HCT116 (cell line): ENCODE measurements around the gene DNMT3L. TPM values are rescaled to one million over a fixed set of nuclear protein-coding genes. Genes with fewer than 3 reads are reported as not detected.

ENCODE experiments used
- ATAC-seq: fragments of 200-7000 bp; cut with Tn5 transposase; 2 replicates; pipeline ENCODE4 v1.9.1; 2020; ENCODE audit warnings: mild to moderate bottlenecking, moderate library complexity
- BruUV-seq: library from RNA; stranded (reverse); fragments of 400-500 nt; replicated peaks from 2 replicates; lab custom pipeline; 2021; lab: Mats Ljungman, UMichigan
- CTCF ChIA-PET: fragments of 300-600 bp; sonication (Branson Sonifier 250); formaldehyde crosslinking; loops from one replicate; lab custom pipeline; 2021; ENCODE audit warnings: antibody characterized with exemption; lab: Charles Lee
- POLR2A ChIA-PET: fragments of 300-600, 350-600 bp; sonication (Branson Sonifier 250); formaldehyde crosslinking; loops from one replicate; lab custom pipeline; 2021; ENCODE audit warnings: antibody characterized with exemption; lab: Charles Lee
- RAD21 ChIA-PET, 2 experiments: fragments of 300-600 bp; sonication (Branson Sonifier 250); formaldehyde crosslinking; loops; one replicate each; lab custom pipeline; 2023; ENCODE audit warnings: low total read pairs in 2 of 2; ENCODE audit not compliant: uncharacterized antibody in 2 of 2, unreplicated experiment in 2 of 2, low non-redundant PET in 1 of 2; lab: Charles Lee
- DNase-seq: peaks from one replicate; pipeline ENCODE4 v3.0.0-alpha.2; 2010; ENCODE audit warnings: low read depth, low spot score
- H2AFZ ChIP-seq: fragments of 200-600 bp; shearing (Covaris generic), sonication (generic); 2 replicates; pipeline ENCODE4 v1.6.1; 2017; ENCODE audit warnings: low read depth, mixed run types, mixed read lengths, antibody characterized with exemption, low read length; ENCODE audit not compliant: poor library complexity, severe bottlenecking
- H3K27ac ChIP-seq: 2 replicates; pipeline ENCODE4 v1.5.1; 2012; ENCODE audit warnings: low read depth, low read length
- H3K27me3 ChIP-seq: fragments of 200-600 bp; sonication (generic); 2 replicates; pipeline ENCODE4 v1.6.1; 2016; ENCODE audit warnings: mixed run types, low read length, mixed read lengths; ENCODE audit not compliant: insufficient read depth
- H3K36me3 ChIP-seq, 2 experiments: fragments of 200-500 bp in 1 of 2; fragments of 200-600 bp in 1 of 2; sonication (Bioruptor generic) in 1 of 2; sonication (generic) in 1 of 2; 2 replicates each; pipeline versions ENCODE4 v1.5.1 to v1.6.1; 2014 to 2016; ENCODE audit warnings: low read length in 2 of 2, inconsistent platforms in 1 of 2, mixed read lengths in 1 of 2, mixed run types in 1 of 2; ENCODE audit not compliant: insufficient read depth in 2 of 2, control insufficient read depth in 1 of 2
- H3K4me1 ChIP-seq, 2 experiments: fragments of 200-600 bp in 1 of 2; sonication (generic) in 1 of 2; 2 replicates each; pipeline versions ENCODE4 v1.5.1 to v1.6.1; 2012 to 2017; ENCODE audit warnings: low read length in 2 of 2, inconsistent platforms in 1 of 2, mild to moderate bottlenecking in 1 of 2, mixed read lengths in 1 of 2, mixed run types in 1 of 2, moderate library complexity in 1 of 2; ENCODE audit not compliant: insufficient read depth in 2 of 2, control insufficient read depth in 1 of 2
- H3K4me2 ChIP-seq: fragments of 200-600 bp; sonication (generic); 2 replicates; pipeline ENCODE4 v1.6.1; 2017; ENCODE audit warnings: mixed run types, low read length, mixed read lengths
- H3K4me3 ChIP-seq, 2 experiments: fragments of 200-600 bp in 1 of 2; sonication (generic) in 1 of 2; replicated peaks in 1 of 2; 2 replicates each; pipeline ENCODE4 v1.5.1; 2011 to 2016; ENCODE audit warnings: low read length in 2 of 2, control low read depth in 1 of 2, low read depth in 1 of 2, mild to moderate bottlenecking in 1 of 2, mixed read lengths in 1 of 2, mixed run types in 1 of 2
- H3K79me2 ChIP-seq: fragments of 200-600 bp; sonication (generic); 2 replicates; pipeline ENCODE4 v1.6.1; 2017; ENCODE audit warnings: mild to moderate bottlenecking, mixed run types, low read length, moderate library complexity, mixed read lengths; ENCODE audit not compliant: insufficient read depth
- H3K9ac ChIP-seq: fragments of 200-600 bp; sonication (generic); 2 replicates; pipeline ENCODE4 v1.6.1; 2016; ENCODE audit warnings: low read length, mixed read lengths
- H3K9me2 ChIP-seq: fragments of 200-600 bp; sonication (generic), shearing (Covaris generic); 2 replicates; pipeline ENCODE4 v1.6.1; 2017; ENCODE audit warnings: mixed run types, mild to moderate bottlenecking, moderate library complexity; ENCODE audit not compliant: insufficient read depth
- H3K9me3 ChIP-seq, 2 experiments: fragments of 200-500 bp in 1 of 2; fragments of 200-600 bp in 1 of 2; sonication (Bioruptor generic) in 1 of 2; sonication (generic) in 1 of 2; 2 replicates each; pipeline ENCODE4 v1.6.1; 2014 to 2017; ENCODE audit warnings: low read length in 2 of 2, mixed read lengths in 2 of 2, inconsistent platforms in 1 of 2, low read depth in 1 of 2, mild to moderate bottlenecking in 1 of 2, mixed run types in 1 of 2, moderate library complexity in 1 of 2; ENCODE audit not compliant: control insufficient read depth in 1 of 2, insufficient read depth in 1 of 2
- H4K20me1 ChIP-seq: fragments of 200-600 bp; sonication (generic), shearing (Covaris generic); 2 replicates; pipeline ENCODE4 v1.6.1; 2017; ENCODE audit warnings: mixed run types, mild to moderate bottlenecking, moderate library complexity; ENCODE audit not compliant: insufficient read depth
- ATF3 ChIP-seq: IDR thresholded peaks from 2 replicates; pipeline ENCODE4 v1.6.1; 2012
- EGR1 ChIP-seq: IDR thresholded peaks from 2 replicates; pipeline ENCODE4 v1.6.1; 2012; ENCODE audit warnings: low read depth
- POLR2AphosphoS5 ChIP-seq: IDR thresholded peaks from 2 replicates; pipeline ENCODE4 v1.6.1; 2011; ENCODE audit warnings: mild to moderate bottlenecking, low read depth, low read length, moderate library complexity
- RAD21 ChIP-seq: IDR thresholded peaks from 2 replicates; pipeline ENCODE4 v1.6.1; 2012; ENCODE audit warnings: low read depth, mild to moderate bottlenecking
- SRF ChIP-seq: IDR thresholded peaks from 2 replicates; pipeline ENCODE4 v1.6.1; 2012; ENCODE audit warnings: low read depth
- TCF7L2 ChIP-seq: IDR thresholded peaks from 2 replicates; pipeline ENCODE4 v1.7.0; 2011; ENCODE audit warnings: borderline replicate concordance, inconsistent platforms; ENCODE audit not compliant: insufficient read depth, insufficient read length; ENCODE audit errors: extremely low read depth
- ZNF274 ChIP-seq: fragments of 200-500 bp; sonication (Bioruptor generic); IDR thresholded peaks from 2 replicates; pipeline ENCODE4 v1.6.1; 2014; ENCODE audit warnings: mild to moderate bottlenecking, low read depth, low read length, inconsistent platforms
- intact Hi-C: fragments of 100-400 bp; cut with micrococcal nuclease; formaldehyde crosslinking; loops from 2 replicates; pipeline ENCODE4 v1.10.0; 2022
- total RNA-seq: library from RNA; stranded (reverse); gene quantifications from one replicate; pipeline ENCODE4 v1.2.1, GENCODE V29; 2021; ENCODE audit not compliant: unreplicated experiment

DNMT3L gene
- total RNA-seq, 1 experiment from 2014 or later: not detected

GRCh38 chr21:44310628-44311507 is 49.2 kb upstream of the DNMT3L start:
- no peak overlapping the region for H3K27ac ChIP-seq
- DNase-seq: no peak
- no peaks in the 10 kb centered on the region for H3K9me3 ChIP-seq
- H3K27me3 ChIP-seq: no peaks in the 10 kb centered on the region
- RAD21 ChIA-PET: no interaction called here
- POLR2A ChIA-PET: no interaction called here
- H3K36me3 ChIP-seq: peaks cover 7 to 15% of the 10 kb centered on the region in 2 experiments; a peak in 3 of 4 replicates
- H3K79me2 ChIP-seq: peaks cover 6% of the 10 kb centered on the region; the same call in 1 of the 2 replicates
- no peak overlapping the region for H3K4me3 ChIP-seq
- no peak overlapping the region for H2AFZ ChIP-seq
- intact Hi-C loops: no loop called here
- ATAC-seq: no peak
- no peaks in the 10 kb centered on the region for H3K9me2 ChIP-seq
- no TSS peak for BruUV-seq
- H4K20me1 ChIP-seq: no peaks in the 10 kb centered on the region
- H3K9ac ChIP-seq: no peak overlapping the region
- TF ChIP-seq SRF: no peak
- no peak for TF ChIP-seq POLR2AphosphoS5
- no peak for TF ChIP-seq EGR1
- H3K4me2 ChIP-seq: no peak overlapping the region
- no peaks in the 10 kb centered on the region for H3K4me1 ChIP-seq
- CTCF ChIA-PET: no interaction called here

GRCh38 chr21:44306936-44307704 is 45.4 kb upstream of the DNMT3L start:
- ChIA-PET CTCF (interaction anchor here (0.8 kb wide), 1 partner anchor 9 kb away, joined by 3 read pairs; no protein-coding TSS in a partner anchor), POLR2A (no interaction called here), RAD21 (no interaction called here)
- no TSS peak for BruUV-seq
- Histone ChIP-seq H3K36me3 (peaks cover 7 to 13% of the 10 kb centered on the region in 2 experiments; a peak in 3 of 4 replicates), H3K4me1 (peaks cover 6 to 10% of the 10 kb centered on the region in 2 experiments), H3K27ac (no peak overlapping the region), H3K9me2 (no peaks in the 10 kb centered on the region), H3K79me2 (peaks cover 40% of the 10 kb centered on the region), H3K4me2 (no peak overlapping the region), H3K4me3 (no peak overlapping the region), H3K9ac (no peak overlapping the region), H3K27me3 (no peaks in the 10 kb centered on the region), H3K9me3 (no peaks in the 10 kb centered on the region), H4K20me1 (no peaks in the 10 kb centered on the region), H2AFZ (no peak overlapping the region)
- intact Hi-C loops: no loop called here
- TF ChIP-seq TCF7L2: no peak
- no peak for TF ChIP-seq RAD21
- no peak for TF ChIP-seq ATF3
- no peak for TF ChIP-seq ZNF274
- ATAC-seq (no peak), DNase-seq (no peak)
